ENCODE results near the gene ORM2. TPM values are rescaled to one million over a fixed set of nuclear protein-coding genes. Genes with fewer than 3 reads are reported as not detected.

The ORM2 gene
- total and polyA plus RNA-seq, 9 of the 15 experiments (the other 6 are each of a cell fraction or from before 2014, with no cell fraction given), result 0.98 TPM; not detected in 8

GRCh38 chr9:114341991-114342390, 12.3 kb downstream of the ORM2 start:
- no TSS peak for BruUV-seq (replicated peaks)
- FAIRE-seq (no peak), DNase-seq (ENCODE audit: extremely low read depth in 1 of 4, low spot score in 3 of 4) (no peak), ATAC-seq (no peak)
- H3K9ac ChIP-seq (ENCODE audit: insufficient read depth in 1 of 2, low read depth in 2 of 2, low read length in 2 of 2), result no peak overlapping the region
- 79% methylated on average over 4 of the region's 4 CpGs for WGBS (ENCODE audit: insufficient coverage, low coverage, missing lambda C conversion rate)
- CTCF ChIA-PET (ENCODE audit: low intra/inter-chr PET ratio), result interaction anchor here (1.2 kb wide), 1 partner anchor 311 kb away, joined by 4 read pairs; no protein-coding TSS in a partner anchor
- no peak overlapping the region for H3K27ac ChIP-seq (ENCODE audit: extremely low read depth, low read depth, low read length)
- H2AFZ ChIP-seq (ENCODE audit: low read depth, low read length), result no peak overlapping the region
- no peak overlapping the region for H3K4me3 ChIP-seq
- no peaks in the 10 kb centered on the region for H3K4me1 ChIP-seq (replicated peaks in 1 of 2; ENCODE audit: control insufficient read depth in 2 of 2, insufficient read depth in 2 of 2, low read length in 2 of 2)
- POLR2A ChIA-PET, result interaction anchor here (0.7 kb wide), 1 partner anchor 311 kb away, joined by 3 read pairs; no protein-coding TSS in a partner anchor
- peaks cover 15% of the 10 kb centered on the region; the same call in 2 of the 3 replicates for H3K36me3 ChIP-seq (ENCODE audit: control insufficient read depth, insufficient read depth, low read length)
- intact Hi-C loops (cut with micrococcal nuclease) (no loop called here), in situ Hi-C loops (cut with MboI) (no loop called here)
- no peak overlapping the region for H3K4me2 ChIP-seq (ENCODE audit: insufficient read depth, low read length)
- no peaks in the 10 kb centered on the region for H3K9me3 ChIP-seq (replicated peaks; ENCODE audit: control insufficient read depth, insufficient read depth, low read depth, low read length)
- no peaks in the 10 kb centered on the region for H3K79me2 ChIP-seq (ENCODE audit: control insufficient read depth, insufficient read depth, low read length)
- peaks cover 11% of the 10 kb centered on the region; the same call in 1 of the 2 replicates for H4K20me1 ChIP-seq (replicated peaks; ENCODE audit: control insufficient read depth, insufficient read depth, low read length)
- no peaks in the 10 kb centered on the region for H3K27me3 ChIP-seq (ENCODE audit: control insufficient read depth in 2 of 2, insufficient read depth in 2 of 2, low read length in 2 of 2)
- H3K9me1 ChIP-seq (ENCODE audit: control insufficient read depth, insufficient read depth, low read length), result no peaks in the 10 kb centered on the region
- TF ChIP-seq, protein P1, sequence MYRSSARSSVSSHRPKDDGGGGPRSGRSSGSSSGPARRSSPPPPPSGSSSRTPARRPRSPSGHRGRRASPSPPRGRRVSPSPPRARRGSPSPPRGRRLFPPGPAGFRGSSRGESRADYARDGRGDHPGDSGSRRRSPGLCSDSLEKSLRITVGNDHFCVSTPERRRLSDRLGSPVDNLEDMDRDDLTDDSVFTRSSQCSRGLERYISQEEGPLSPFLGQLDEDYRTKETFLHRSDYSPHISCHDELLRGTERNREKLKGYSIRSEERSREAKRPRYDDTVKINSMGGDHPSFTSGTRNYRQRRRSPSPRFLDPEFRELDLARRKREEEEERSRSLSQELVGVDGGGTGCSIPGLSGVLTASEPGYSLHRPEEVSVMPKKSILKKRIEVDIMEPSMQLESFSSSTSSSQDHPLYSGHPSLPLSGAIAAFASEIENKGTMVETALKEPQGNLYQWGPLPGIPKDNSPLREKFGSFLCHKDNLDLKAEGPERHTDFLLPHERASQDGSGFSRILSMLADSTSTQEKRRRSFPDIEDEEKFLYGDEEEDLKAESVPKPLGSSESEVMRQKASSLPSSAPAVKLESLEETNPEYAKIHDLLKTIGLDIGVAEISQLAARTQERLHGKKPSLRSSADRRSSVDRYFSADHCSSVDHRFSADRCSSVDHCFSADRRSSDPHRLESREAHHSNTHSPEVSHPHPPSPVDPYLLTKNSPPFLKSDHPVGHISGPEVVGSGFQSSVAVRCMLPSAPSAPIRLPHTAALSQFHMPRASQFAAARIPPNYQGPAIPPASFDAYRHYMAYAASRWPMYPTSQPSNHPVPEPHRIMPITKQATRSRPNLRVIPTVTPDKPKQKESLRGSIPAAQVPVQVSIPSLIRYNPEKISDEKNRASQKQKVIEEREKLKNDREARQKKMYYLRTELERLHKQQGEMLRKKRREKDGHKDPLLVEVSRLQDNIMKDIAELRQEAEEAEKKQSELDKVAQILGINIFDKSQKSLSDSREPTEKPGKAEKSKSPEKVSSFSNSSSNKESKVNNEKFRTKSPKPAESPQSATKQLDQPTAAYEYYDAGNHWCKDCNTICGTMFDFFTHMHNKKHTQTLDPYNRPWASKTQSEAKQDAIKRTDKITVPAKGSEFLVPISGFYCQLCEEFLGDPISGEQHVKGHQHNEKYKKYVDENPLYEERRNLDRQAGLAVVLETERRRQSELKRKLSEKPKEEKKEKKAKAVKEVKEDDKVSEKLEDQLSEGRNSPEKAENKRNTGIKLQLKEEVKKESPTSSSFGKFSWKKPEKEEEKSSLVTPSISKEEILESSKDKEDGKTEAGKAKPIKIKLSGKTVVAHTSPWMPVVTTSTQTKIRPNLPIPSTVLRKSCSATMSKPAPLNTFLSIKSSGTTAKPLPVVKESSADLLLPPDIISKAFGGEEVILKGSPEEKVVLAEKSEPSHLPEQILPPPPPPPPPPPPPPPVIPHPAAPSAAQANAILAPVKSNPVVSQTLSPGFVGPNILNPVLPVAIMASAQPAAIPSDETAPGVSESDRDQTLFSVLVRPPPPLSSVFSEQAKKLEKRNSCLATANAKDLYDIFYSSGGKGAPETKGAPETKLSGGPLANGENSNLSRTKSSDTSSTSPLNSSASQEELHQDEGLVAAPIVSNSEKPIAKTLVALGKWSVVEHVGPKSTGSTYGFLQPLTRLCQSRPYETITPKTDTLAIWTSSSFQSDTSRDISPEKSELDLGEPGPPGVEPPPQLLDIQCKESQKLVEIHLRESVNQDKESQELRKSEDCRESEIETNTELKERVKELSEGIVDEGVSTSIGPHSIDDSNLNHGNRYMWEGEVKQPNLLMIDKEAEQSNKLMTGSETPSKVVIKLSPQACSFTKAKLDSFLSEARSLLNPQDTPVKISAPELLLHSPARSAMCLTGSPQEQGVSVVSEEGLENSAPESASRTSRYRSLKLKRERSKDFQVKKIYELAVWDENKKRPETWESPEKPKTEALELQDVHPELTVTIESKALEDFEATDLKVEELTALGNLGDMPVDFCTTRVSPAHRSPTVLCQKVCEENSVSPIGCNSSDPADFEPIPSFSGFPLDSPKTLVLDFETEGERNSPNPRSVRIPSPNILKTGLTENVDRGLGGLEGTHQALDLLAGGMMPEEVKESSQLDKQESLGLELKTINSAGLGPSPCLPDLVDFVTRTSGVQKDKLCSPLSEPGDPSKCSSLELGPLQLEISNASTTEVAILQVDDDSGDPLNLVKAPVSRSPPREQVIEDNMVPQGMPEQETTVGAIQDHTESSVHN (IDR thresholded peaks at IDR 0.05; ENCODE audit: borderline replicate concordance in 1 of 2, low read depth in 1 of 2), result no peak
- TF ChIP-seq, protein P2, sequence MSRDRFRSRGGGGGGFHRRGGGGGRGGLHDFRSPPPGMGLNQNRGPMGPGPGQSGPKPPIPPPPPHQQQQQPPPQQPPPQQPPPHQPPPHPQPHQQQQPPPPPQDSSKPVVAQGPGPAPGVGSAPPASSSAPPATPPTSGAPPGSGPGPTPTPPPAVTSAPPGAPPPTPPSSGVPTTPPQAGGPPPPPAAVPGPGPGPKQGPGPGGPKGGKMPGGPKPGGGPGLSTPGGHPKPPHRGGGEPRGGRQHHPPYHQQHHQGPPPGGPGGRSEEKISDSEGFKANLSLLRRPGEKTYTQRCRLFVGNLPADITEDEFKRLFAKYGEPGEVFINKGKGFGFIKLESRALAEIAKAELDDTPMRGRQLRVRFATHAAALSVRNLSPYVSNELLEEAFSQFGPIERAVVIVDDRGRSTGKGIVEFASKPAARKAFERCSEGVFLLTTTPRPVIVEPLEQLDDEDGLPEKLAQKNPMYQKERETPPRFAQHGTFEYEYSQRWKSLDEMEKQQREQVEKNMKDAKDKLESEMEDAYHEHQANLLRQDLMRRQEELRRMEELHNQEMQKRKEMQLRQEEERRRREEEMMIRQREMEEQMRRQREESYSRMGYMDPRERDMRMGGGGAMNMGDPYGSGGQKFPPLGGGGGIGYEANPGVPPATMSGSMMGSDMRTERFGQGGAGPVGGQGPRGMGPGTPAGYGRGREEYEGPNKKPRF (IDR thresholded peaks at IDR 0.05; ENCODE audit: low read depth, low read length), result no peak
- TF ChIP-seq YY1 (IDR thresholded peaks at IDR 0.05; ENCODE audit: borderline replicate concordance in 1 of 3, control insufficient read depth in 1 of 3, extremely low read depth in 1 of 3, insufficient read depth in 3 of 3, insufficient read length in 1 of 3, insufficient replicate concordance in 2 of 3, low read depth in 1 of 3, low read length in 2 of 3) (no peak), ZNF609 (CRISPR knock-in tag; IDR thresholded peaks at IDR 0.05; ENCODE audit: borderline replicate concordance) (no peak)

All from K562 (cell line).